ENCODE data around the gene ST6GALNAC6.

The ST6GALNAC6 gene

GRCh38 chr9:127944586-127945218 lies 45.3 kb upstream of the ST6GALNAC6 start:
- DNase-seq = no peak
- no peak overlapping the region for H3K27ac ChIP-seq
- no peak overlapping the region for H3K4me3 ChIP-seq (ENCODE audit: low read depth, low read length)
- peaks cover 67% of the 10 kb centered on the region for H3K36me3 ChIP-seq
- no peaks in the 10 kb centered on the region for H3K27me3 ChIP-seq (ENCODE audit: insufficient read depth, low read depth, severe bottlenecking)
- no peaks in the 10 kb centered on the region for H3K9me3 ChIP-seq (ENCODE audit: severe bottlenecking)
- TF ChIP-seq, protein P1, sequence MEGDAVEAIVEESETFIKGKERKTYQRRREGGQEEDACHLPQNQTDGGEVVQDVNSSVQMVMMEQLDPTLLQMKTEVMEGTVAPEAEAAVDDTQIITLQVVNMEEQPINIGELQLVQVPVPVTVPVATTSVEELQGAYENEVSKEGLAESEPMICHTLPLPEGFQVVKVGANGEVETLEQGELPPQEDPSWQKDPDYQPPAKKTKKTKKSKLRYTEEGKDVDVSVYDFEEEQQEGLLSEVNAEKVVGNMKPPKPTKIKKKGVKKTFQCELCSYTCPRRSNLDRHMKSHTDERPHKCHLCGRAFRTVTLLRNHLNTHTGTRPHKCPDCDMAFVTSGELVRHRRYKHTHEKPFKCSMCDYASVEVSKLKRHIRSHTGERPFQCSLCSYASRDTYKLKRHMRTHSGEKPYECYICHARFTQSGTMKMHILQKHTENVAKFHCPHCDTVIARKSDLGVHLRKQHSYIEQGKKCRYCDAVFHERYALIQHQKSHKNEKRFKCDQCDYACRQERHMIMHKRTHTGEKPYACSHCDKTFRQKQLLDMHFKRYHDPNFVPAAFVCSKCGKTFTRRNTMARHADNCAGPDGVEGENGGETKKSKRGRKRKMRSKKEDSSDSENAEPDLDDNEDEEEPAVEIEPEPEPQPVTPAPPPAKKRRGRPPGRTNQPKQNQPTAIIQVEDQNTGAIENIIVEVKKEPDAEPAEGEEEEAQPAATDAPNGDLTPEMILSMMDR (IDR thresholded peaks at IDR 0.05; ENCODE audit: low read depth, low read length) = no peak

GRCh38 chr9:127943731-127944144 lies 44.3 kb upstream of the ST6GALNAC6 start:
- TF ChIP-seq, protein P1 (IDR thresholded peaks at IDR 0.05; ENCODE audit: low read depth, low read length) = peak; percentile 99
- no peaks in the 10 kb centered on the region for H3K9me3 ChIP-seq (ENCODE audit: severe bottlenecking)
- H3K27ac ChIP-seq = peak overlapping the region; percentile 15
- H3K4me3 ChIP-seq (ENCODE audit: low read depth, low read length) = no peak overlapping the region
- H3K27me3 ChIP-seq (ENCODE audit: insufficient read depth, low read depth, severe bottlenecking) = no peaks in the 10 kb centered on the region
- peaks cover 67% of the 10 kb centered on the region for H3K36me3 ChIP-seq
- peak; percentile 96 for DNase-seq

- Histone ChIP-seq H3K27ac (no peak overlapping the region; the same call in 1 of the 2 replicates), H3K27me3 (ENCODE audit: insufficient read depth, low read depth, severe bottlenecking) (no peaks in the 10 kb centered on the region), H3K36me3 (peaks cover 62% of the 10 kb centered on the region), H3K4me3 (ENCODE audit: low read depth, low read length) (no peak overlapping the region), H3K9me3 (ENCODE audit: severe bottlenecking) (no peaks in the 10 kb centered on the region)
- TF ChIP-seq, protein P1 (IDR thresholded peaks at IDR 0.05; ENCODE audit: low read depth, low read length) = no peak
- DNase-seq = no peak
These were observed 43.7 kb upstream of the ST6GALNAC6 start for GRCh38 chr9:127943011-127943662.

GRCh38 chr9:127942216-127943010 lies 43.0 kb upstream of the ST6GALNAC6 start:
- H3K27me3 ChIP-seq (ENCODE audit: insufficient read depth, low read depth, severe bottlenecking) = no peaks in the 10 kb centered on the region
- H3K4me3 ChIP-seq (ENCODE audit: low read depth, low read length) = no peak overlapping the region
- peak overlapping the region; percentile 8 for H3K27ac ChIP-seq
- no peaks in the 10 kb centered on the region for H3K9me3 ChIP-seq (ENCODE audit: severe bottlenecking)
- peak; percentile 78 for DNase-seq
- TF ChIP-seq, protein P1 (IDR thresholded peaks at IDR 0.05; ENCODE audit: low read depth, low read length) = peak; percentile 93
- peaks cover 55% of the 10 kb centered on the region for H3K36me3 ChIP-seq

GRCh38 chr9:127941961-127942215 lies 42.5 kb upstream of the ST6GALNAC6 start:
- H3K9me3 ChIP-seq (ENCODE audit: severe bottlenecking) = no peaks in the 10 kb centered on the region
- peaks cover 54% of the 10 kb centered on the region for H3K36me3 ChIP-seq
- no peak for DNase-seq
- TF ChIP-seq, protein P1 (IDR thresholded peaks at IDR 0.05; ENCODE audit: low read depth, low read length) = no peak
- H3K27ac ChIP-seq = peak overlapping the region; percentile 8; the same call in 1 of the 2 replicates
- no peaks in the 10 kb centered on the region for H3K27me3 ChIP-seq (ENCODE audit: insufficient read depth, low read depth, severe bottlenecking)
- no peak overlapping the region for H3K4me3 ChIP-seq (ENCODE audit: low read depth, low read length)
